ENCODE results near the gene MEGF8.

MEGF8 gene

GRCh38 chr19:42286349-42287016, 39.0 kb upstream of the MEGF8 start:
- no peak for TF ChIP-seq CTCF (IDR thresholded peaks at IDR 0.05; ENCODE audit: borderline replicate concordance, control extremely low read depth, extremely low read depth, insufficient read depth, missing control alignments)
- no peak for DNase-seq (ENCODE audit: low spot score)
- in situ Hi-C loops (cut with MboI; ENCODE audit: low sequenced_read_pairs, unreplicated experiment): no loop called here

- no peak for TF ChIP-seq CTCF (IDR thresholded peaks at IDR 0.05; ENCODE audit: borderline replicate concordance, control extremely low read depth, extremely low read depth, insufficient read depth, missing control alignments)
- in situ Hi-C loops (cut with MboI; ENCODE audit: low sequenced_read_pairs, unreplicated experiment): no loop called here
- no peak for DNase-seq (ENCODE audit: low spot score)
Measured at GRCh38 chr19:42287017-42287826, 38.2 kb upstream of the MEGF8 start.

- DNase-seq (ENCODE audit: low spot score): no peak
- in situ Hi-C loops (cut with MboI; ENCODE audit: low sequenced_read_pairs, unreplicated experiment): no loop called here
- no peak for TF ChIP-seq CTCF (IDR thresholded peaks at IDR 0.05; ENCODE audit: borderline replicate concordance, control extremely low read depth, extremely low read depth, insufficient read depth, missing control alignments)
Measured at GRCh38 chr19:42287827-42288107, 37.7 kb upstream of the MEGF8 start.

- no peak for TF ChIP-seq CTCF (IDR thresholded peaks at IDR 0.05; ENCODE audit: borderline replicate concordance, control extremely low read depth, extremely low read depth, insufficient read depth, missing control alignments)
- in situ Hi-C loops (cut with MboI; ENCODE audit: low sequenced_read_pairs, unreplicated experiment): no loop called here
- DNase-seq (ENCODE audit: low spot score): no peak
Measured at GRCh38 chr19:42288387-42288786, 37.0 kb upstream of the MEGF8 start.

GRCh38 chr19:42288881-42289555, 36.4 kb upstream of the MEGF8 start:
- in situ Hi-C loops (cut with MboI; ENCODE audit: low sequenced_read_pairs, unreplicated experiment): no loop called here
- DNase-seq (ENCODE audit: low spot score): no peak

More at GRCh38 chr19:42288881-42289555, 36.4 kb upstream of the MEGF8 start:
- TF ChIP-seq CTCF (IDR thresholded peaks at IDR 0.05; ENCODE audit: borderline replicate concordance, control extremely low read depth, extremely low read depth, insufficient read depth, missing control alignments): no peak
